ENCODE measurements around the gene TLE2.

TLE2 gene

GRCh38 chr19:2974342-2975041 lies 54.6 kb downstream of the TLE2 start:
- Histone ChIP-seq H3K9me3 (replicated peaks; ENCODE audit: insufficient read depth, low read length) (no peaks in the 10 kb centered on the region), H3F3A (ENCODE audit: insufficient read depth, low read length) (no peaks in the 10 kb centered on the region), H3K4me1 (ENCODE audit: low read length) (no peaks in the 10 kb centered on the region), H3K27me3 (replicated peaks; ENCODE audit: insufficient read depth, low read length) (peaks cover 90% of the 10 kb centered on the region), H3K27ac (ENCODE audit: low read length) (no peak overlapping the region), H3K4me3 (ENCODE audit: low read length) (no peak overlapping the region), H4K20me1 (ENCODE audit: insufficient read depth, low read length) (no peaks in the 10 kb centered on the region), H3K9ac (ENCODE audit: low read length) (no peak overlapping the region), H3K4me2 (ENCODE audit: low read depth, low read length) (no peak overlapping the region), H3K9me2 (replicated peaks; ENCODE audit: insufficient read depth, low read length) (no peaks in the 10 kb centered on the region), H3K79me2 (ENCODE audit: low read length) (no peaks in the 10 kb centered on the region), H2AFZ (ENCODE audit: low read length) (no peak overlapping the region), H3K36me3 (replicated peaks; ENCODE audit: insufficient read depth, low read length) (no peaks in the 10 kb centered on the region)
- TF ChIP-seq EZH2 (optimal IDR thresholded peaks at IDR 0.05; ENCODE audit: low read depth, low read length) (no peak), CTCF (IDR thresholded peaks at IDR 0.05; ENCODE audit: low read length) (no peak), EZH2phosphoT487 (IDR thresholded peaks at IDR 0.05; ENCODE audit: low read length) (no peak)
- no peak for DNase-seq

GRCh38 chr19:2973229-2973628 lies 55.9 kb downstream of the TLE2 start:
- Histone ChIP-seq H3F3A (ENCODE audit: insufficient read depth, low read length) (no peaks in the 10 kb centered on the region), H3K36me3 (replicated peaks; ENCODE audit: insufficient read depth, low read length) (no peaks in the 10 kb centered on the region), H3K9me2 (replicated peaks; ENCODE audit: insufficient read depth, low read length) (no peaks in the 10 kb centered on the region), H4K20me1 (ENCODE audit: insufficient read depth, low read length) (no peaks in the 10 kb centered on the region), H3K4me1 (ENCODE audit: low read length) (no peaks in the 10 kb centered on the region), H3K4me2 (ENCODE audit: low read depth, low read length) (no peak overlapping the region), H3K4me3 (ENCODE audit: low read length) (no peak overlapping the region), H3K27me3 (replicated peaks; ENCODE audit: insufficient read depth, low read length) (peaks cover 90% of the 10 kb centered on the region), H3K9ac (ENCODE audit: low read length) (no peak overlapping the region), H3K27ac (ENCODE audit: low read length) (no peak overlapping the region), H3K79me2 (ENCODE audit: low read length) (no peaks in the 10 kb centered on the region), H3K9me3 (replicated peaks; ENCODE audit: insufficient read depth, low read length) (no peaks in the 10 kb centered on the region), H2AFZ (ENCODE audit: low read length) (no peak overlapping the region)
- no peak for DNase-seq
- TF ChIP-seq CTCF (IDR thresholded peaks at IDR 0.05; ENCODE audit: low read length), result no peak
- no peak for TF ChIP-seq EZH2phosphoT487 (IDR thresholded peaks at IDR 0.05; ENCODE audit: low read length)
- TF ChIP-seq EZH2 (optimal IDR thresholded peaks at IDR 0.05; ENCODE audit: low read depth, low read length), result no peak

- Histone ChIP-seq H3K36me3 (replicated peaks; ENCODE audit: insufficient read depth, low read length) (no peaks in the 10 kb centered on the region), H3K4me2 (ENCODE audit: low read depth, low read length) (no peak overlapping the region), H3F3A (ENCODE audit: insufficient read depth, low read length) (no peaks in the 10 kb centered on the region), H3K4me3 (ENCODE audit: low read length) (no peak overlapping the region), H4K20me1 (ENCODE audit: insufficient read depth, low read length) (no peaks in the 10 kb centered on the region), H3K9ac (ENCODE audit: low read length) (no peak overlapping the region), H3K27me3 (replicated peaks; ENCODE audit: insufficient read depth, low read length) (peaks cover 89% of the 10 kb centered on the region), H3K27ac (ENCODE audit: low read length) (no peak overlapping the region), H2AFZ (ENCODE audit: low read length) (no peak overlapping the region), H3K4me1 (ENCODE audit: low read length) (no peaks in the 10 kb centered on the region), H3K9me3 (replicated peaks; ENCODE audit: insufficient read depth, low read length) (no peaks in the 10 kb centered on the region), H3K9me2 (replicated peaks; ENCODE audit: insufficient read depth, low read length) (no peaks in the 10 kb centered on the region), H3K79me2 (ENCODE audit: low read length) (no peaks in the 10 kb centered on the region)
- TF ChIP-seq CTCF (IDR thresholded peaks at IDR 0.05; ENCODE audit: low read length) (no peak), EZH2phosphoT487 (IDR thresholded peaks at IDR 0.05; ENCODE audit: low read length) (no peak), EZH2 (optimal IDR thresholded peaks at IDR 0.05; ENCODE audit: low read depth, low read length) (no peak)
- DNase-seq, result no peak
These were observed 58.8 kb downstream of the TLE2 start for GRCh38 chr19:2970201-2970835.
